GM20000 (cell line): Measurements from ENCODE around the gene ANKRD45.
"Not testable (repeated sequence)": the region's sequence is repeated elsewhere in the genome, so short reads cannot be mapped to it uniquely, and the experiment has no call there.

Experiments
- DNase-seq: peaks from one replicate; pipeline ENCODE4 v3.0.0; 2012; ENCODE audit warnings: low spot score
- CTCF ChIP-seq: IDR thresholded peaks from 2 replicates; pipeline ENCODE4 v1.5.1; 2012; ENCODE audit warnings: mild to moderate bottlenecking, control low read depth; ENCODE audit errors: extremely low read depth, missing control alignments

Gene ANKRD45

GRCh38 chr1:173639102-173639501 is 30.5 kb downstream of the ANKRD45 start:
- no peak for DNase-seq
- no peak for TF ChIP-seq CTCF

GRCh38 chr1:173638043-173639021 is 31.3 kb downstream of the ANKRD45 start:
- no peak for DNase-seq
- TF ChIP-seq CTCF = no peak

GRCh38 chr1:173637236-173638042 is 32.2 kb downstream of the ANKRD45 start:
- DNase-seq = not testable (repeated sequence)

- TF ChIP-seq CTCF = no peak
- no peak for DNase-seq
Measured at GRCh38 chr1:173635116-173635515, 34.5 kb downstream of the ANKRD45 start, which contains the start of gene TEX50. Gene TEX50, plus strand, starts transcription at chr1:173635338. Its CDS starts 184 bp downstream, at chr1:173635522.

- no peak for DNase-seq
- TF ChIP-seq CTCF = no peak
Measured at GRCh38 chr1:173628888-173629287, 40.8 kb downstream of the ANKRD45 start.

GRCh38 chr1:173627269-173627668 is 42.4 kb downstream of the ANKRD45 start:
- no peak for TF ChIP-seq CTCF
- DNase-seq = no peak

- no peak for DNase-seq
- no peak for TF ChIP-seq CTCF
Measured at GRCh38 chr1:173616859-173617258, 52.8 kb downstream of the ANKRD45 start.

- DNase-seq = not testable (repeated sequence)
Measured at GRCh38 chr1:173613086-173613485, 56.6 kb downstream of the ANKRD45 start.
